Brain microvascular endothelial cell (primary cell): ENCODE results near the gene GNAZ.

ENCODE experiments used
- DNase-seq: peaks from one replicate; pipeline ENCODE4 v3.0.0-alpha.2; 2020
- H3K27ac ChIP-seq: fragments of 250-450 bp; sonication (Bioruptor Pico); 2 replicates; pipeline ENCODE4 v1.5.1; 2020; ENCODE audit warnings: mild to moderate bottlenecking, moderate library complexity
- H3K27me3 ChIP-seq: fragments of 250-450 bp; sonication (Bioruptor Pico); replicated peaks from 2 replicates; pipeline ENCODE4 v1.5.1; 2020; ENCODE audit warnings: mild to moderate bottlenecking
- H3K36me3 ChIP-seq: fragments of 250-450 bp; sonication (Bioruptor Pico); replicated peaks from 2 replicates; pipeline ENCODE4 v1.5.1; 2020; ENCODE audit warnings: mild to moderate bottlenecking
- H3K4me3 ChIP-seq: 2 replicates; pipeline ENCODE4 v1.5.1; 2011; ENCODE audit warnings: low read depth, mild to moderate bottlenecking, control low read depth, low read length, moderate library complexity
- in situ Hi-C: cut with HindIII; loops from 2 replicates; pipeline ENCODE4 v1.10.0; 2017; ENCODE audit warnings: low sequenced_read_pairs, low pct_ligation_motif_present
- TF ChIP-seq, protein P1 (sequence below): IDR thresholded peaks from 2 replicates; pipeline ENCODE4 v1.5.1; 2011; ENCODE audit warnings: low read depth, mild to moderate bottlenecking, moderate library complexity, low read length, control low read depth, inconsistent platforms; ENCODE audit errors: missing control alignments

The GNAZ gene

DNA sequence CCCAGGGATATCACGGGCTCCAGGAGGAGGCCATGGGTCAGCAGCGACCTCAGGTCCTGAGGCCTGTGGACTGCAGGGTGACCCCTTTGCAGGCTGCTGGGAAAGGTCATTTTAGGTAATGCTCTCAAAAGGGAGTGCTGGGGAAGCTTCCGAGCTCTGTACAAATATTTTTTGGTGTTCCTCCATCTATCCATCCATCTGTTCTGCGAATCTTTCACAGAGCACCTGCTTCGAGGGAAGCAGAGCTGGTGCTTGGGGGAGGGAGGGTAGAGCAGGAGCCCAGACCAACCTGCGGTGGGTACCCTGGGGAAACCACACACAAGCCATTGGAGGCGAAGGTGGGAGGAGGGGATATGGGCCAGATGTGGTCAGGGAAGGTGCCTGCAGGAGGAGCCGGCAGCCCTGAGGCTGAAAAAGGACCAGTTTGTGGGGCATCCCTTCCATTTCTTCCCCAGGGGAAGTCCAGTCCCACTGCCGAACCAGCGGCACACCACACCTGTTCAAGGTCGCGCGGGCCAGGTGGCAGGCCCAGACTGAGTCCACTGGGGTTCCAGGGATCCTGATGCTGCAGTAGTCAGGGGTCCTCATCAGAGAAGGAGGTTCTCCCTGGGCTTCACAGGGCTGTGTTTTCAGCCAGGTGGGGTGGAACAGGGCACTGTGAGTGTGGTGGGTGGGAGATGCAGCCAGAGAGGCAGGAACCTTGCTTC, 13.1 kb downstream of the GNAZ start:
- Histone ChIP-seq H3K27ac (no peak overlapping the region), H3K36me3 (no peaks in the 10 kb centered on the region), H3K4me3 (no peak overlapping the region), H3K27me3 (peaks cover 22% of the 10 kb centered on the region)
- DNase-seq: no peak
- TF ChIP-seq, protein P1, sequence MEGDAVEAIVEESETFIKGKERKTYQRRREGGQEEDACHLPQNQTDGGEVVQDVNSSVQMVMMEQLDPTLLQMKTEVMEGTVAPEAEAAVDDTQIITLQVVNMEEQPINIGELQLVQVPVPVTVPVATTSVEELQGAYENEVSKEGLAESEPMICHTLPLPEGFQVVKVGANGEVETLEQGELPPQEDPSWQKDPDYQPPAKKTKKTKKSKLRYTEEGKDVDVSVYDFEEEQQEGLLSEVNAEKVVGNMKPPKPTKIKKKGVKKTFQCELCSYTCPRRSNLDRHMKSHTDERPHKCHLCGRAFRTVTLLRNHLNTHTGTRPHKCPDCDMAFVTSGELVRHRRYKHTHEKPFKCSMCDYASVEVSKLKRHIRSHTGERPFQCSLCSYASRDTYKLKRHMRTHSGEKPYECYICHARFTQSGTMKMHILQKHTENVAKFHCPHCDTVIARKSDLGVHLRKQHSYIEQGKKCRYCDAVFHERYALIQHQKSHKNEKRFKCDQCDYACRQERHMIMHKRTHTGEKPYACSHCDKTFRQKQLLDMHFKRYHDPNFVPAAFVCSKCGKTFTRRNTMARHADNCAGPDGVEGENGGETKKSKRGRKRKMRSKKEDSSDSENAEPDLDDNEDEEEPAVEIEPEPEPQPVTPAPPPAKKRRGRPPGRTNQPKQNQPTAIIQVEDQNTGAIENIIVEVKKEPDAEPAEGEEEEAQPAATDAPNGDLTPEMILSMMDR: no peak
- in situ Hi-C loops: no loop called here

DNA sequence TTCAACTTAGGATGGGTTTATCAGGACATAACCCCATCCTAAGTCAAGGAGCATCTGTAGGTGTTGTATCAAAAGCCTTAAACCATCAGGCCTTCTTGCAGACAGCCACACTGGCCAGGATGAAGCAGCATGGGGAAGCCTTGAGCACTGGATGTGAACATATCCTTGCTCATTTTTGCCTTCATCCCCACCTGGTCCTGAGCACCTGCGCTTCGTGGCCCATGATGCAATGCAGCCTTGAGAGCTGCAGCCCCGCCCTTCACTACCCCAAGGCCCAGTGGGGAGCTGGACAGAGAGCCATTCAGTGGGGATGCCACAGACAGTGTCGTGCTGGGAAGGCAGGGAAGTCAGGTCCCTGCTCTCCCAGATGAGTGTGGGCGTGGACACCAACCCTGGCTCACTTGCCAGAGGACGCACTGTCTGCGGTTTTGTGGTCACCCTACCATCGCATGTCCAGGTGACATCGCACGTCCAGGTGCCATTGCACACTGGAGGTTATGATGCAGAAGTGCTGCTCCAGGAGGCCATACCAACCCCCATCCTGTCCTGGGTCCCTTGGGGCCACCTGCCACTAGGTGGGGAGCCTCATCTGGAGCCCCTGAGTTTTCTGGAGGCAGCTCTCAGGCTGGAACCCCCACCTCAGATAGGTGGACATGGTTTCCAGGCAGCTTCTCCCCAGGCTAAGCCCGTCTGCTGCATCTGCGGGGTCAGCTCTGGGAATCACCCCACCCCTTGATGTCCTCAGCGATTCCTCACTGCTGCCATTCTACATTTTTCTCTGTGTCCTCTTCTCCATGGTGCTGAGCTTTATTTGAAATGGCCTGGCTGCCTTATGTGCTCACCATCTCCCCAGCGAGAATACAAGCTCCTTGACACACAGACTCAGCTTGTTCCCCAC, 14.4 kb downstream of the GNAZ start:
- no peak for DNase-seq
- in situ Hi-C loops: no loop called here
- no peaks in the 10 kb centered on the region for H3K36me3 ChIP-seq
- H3K4me3 ChIP-seq: no peak overlapping the region
- TF ChIP-seq, protein P1: no peak
- peaks cover 23% of the 10 kb centered on the region for H3K27me3 ChIP-seq
- H3K27ac ChIP-seq: no peak overlapping the region

DNA sequence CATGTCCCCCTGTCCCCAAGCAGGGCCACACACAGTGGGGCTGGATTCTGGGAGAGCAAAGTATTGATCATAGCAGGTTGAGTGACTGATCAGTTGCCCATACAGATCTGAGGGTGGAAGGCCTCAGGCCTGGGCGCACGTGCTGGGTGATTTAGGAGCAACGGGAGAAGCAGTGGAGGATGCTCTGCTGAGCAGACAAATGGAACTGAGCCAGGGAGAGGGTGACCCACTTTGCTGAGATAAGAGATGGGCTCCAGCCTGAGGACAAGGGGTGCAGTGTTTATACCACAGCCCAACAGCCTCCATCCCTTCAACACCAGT, 15.0 kb downstream of the GNAZ start:
- H3K27me3 ChIP-seq: peaks cover 20% of the 10 kb centered on the region
- H3K36me3 ChIP-seq: no peaks in the 10 kb centered on the region
- in situ Hi-C loops: no loop called here
- no peak for DNase-seq
- TF ChIP-seq, protein P1: no peak
- H3K27ac ChIP-seq: no peak overlapping the region
- no peak overlapping the region for H3K4me3 ChIP-seq

DNA sequence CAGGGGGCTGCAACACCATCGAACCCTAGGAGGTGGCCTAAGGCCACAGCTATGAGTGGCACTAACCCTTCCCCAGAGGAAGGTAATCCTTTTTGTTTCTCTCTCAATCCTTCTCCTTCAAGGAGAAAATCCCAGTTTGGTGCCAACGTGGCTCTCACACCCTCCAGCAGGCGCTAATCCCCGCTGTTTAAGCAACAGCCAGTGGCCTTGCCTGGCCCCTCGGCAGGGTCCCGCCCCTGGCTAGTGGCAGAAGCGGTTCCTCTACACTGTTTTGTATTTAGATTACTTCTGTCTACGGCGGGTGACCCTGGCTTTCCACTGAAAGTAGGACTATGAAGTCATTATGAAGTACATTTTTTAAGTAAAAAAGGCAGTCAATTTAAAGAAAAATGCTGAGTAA, 15.5 kb downstream of the GNAZ start:
- no peak overlapping the region for H3K4me3 ChIP-seq
- H3K27me3 ChIP-seq: peaks cover 17% of the 10 kb centered on the region
- no peaks in the 10 kb centered on the region for H3K36me3 ChIP-seq
- H3K27ac ChIP-seq: no peak overlapping the region
- DNase-seq: no peak
- TF ChIP-seq, protein P1: no peak
- in situ Hi-C loops: no loop called here

DNA sequence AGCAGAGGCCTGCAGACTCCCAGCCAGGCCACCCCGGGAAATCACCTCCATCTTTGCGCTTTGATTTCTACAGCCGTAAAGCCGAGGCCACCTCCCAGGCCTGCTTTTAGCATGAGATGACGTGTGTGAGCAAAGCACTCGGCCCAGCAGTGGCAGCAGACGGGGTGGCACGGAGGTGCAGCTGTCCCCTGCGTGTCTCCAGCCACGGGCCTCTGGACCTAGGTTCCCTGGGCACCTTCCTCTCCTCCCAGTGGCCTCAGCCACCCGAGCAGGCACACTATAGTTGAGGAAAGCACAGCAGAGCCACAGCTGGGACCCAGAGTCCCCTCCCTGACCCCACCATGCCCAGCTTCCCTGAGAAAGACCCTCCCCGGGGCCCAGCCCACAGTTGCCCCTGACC, 15.9 kb downstream of the GNAZ start:
- no peak overlapping the region for H3K27ac ChIP-seq
- H3K4me3 ChIP-seq: no peak overlapping the region
- no peak for DNase-seq
- in situ Hi-C loops: no loop called here
- peaks cover 17% of the 10 kb centered on the region for H3K27me3 ChIP-seq
- H3K36me3 ChIP-seq: no peaks in the 10 kb centered on the region
- TF ChIP-seq, protein P1: no peak
